ENCODE results near the gene FLYWCH1.

The FLYWCH1 gene

DNA sequence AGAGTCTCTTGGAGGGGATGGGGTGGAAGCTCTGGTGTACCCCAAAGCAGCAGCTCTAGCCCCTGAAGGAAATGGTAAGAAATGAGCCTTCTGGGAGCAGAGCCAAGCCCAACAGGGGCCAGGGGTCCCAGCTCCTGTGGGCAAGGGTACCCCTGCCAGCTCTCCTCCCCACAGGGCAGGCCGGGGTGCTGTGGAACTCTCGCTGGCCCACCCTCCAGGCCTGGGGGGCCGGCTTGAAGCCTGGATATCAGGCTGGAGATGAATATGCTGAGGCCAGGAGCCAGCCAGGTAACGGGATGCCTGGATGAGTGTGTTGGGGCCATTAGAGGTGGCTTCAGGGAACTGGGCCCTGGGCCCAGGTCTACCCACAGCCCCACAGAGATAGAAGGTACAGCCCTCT is 88.8 kb downstream of the FLYWCH1 start:
- TF ChIP-seq CTCF (IDR thresholded peaks at IDR 0.05; ENCODE audit: low read depth, low read length, missing control alignments): no peak
- H3K4me3 ChIP-seq (ENCODE audit: low read depth, low read length): no peak overlapping the region
- DNase-seq (ENCODE audit: low read depth): no peak
- in situ Hi-C loops (cut with HindIII; ENCODE audit: low sequenced_read_pairs): no loop called here

All from astrocyte of the cerebellum (primary cell).